ENCODE measurements around the gene PTPRM.

PTPRM gene

GRCh38 chr18:7567474-7568425, 634 bp downstream of the PTPRM start:
- DNase-seq (ENCODE audit: low read depth) = no peak

- no peak for DNase-seq (ENCODE audit: low read depth)
Measured at GRCh38 chr18:7568426-7568825, 1.3 kb downstream of the PTPRM start.

- DNase-seq (ENCODE audit: low read depth) = no peak
Measured at GRCh38 chr18:7571626-7572025, 4.5 kb downstream of the PTPRM start.

GRCh38 chr18:7572822-7573221, 5.7 kb downstream of the PTPRM start:
- no peak for DNase-seq (ENCODE audit: low read depth)

- no peak for DNase-seq (ENCODE audit: low read depth)
Measured at GRCh38 chr18:7575465-7576028, 8.4 kb downstream of the PTPRM start.

GRCh38 chr18:7576077-7576476, 9.0 kb downstream of the PTPRM start:
- no peak for DNase-seq (ENCODE audit: low read depth)

- DNase-seq (ENCODE audit: low read depth) = no peak
Measured at GRCh38 chr18:7576685-7577084, 9.6 kb downstream of the PTPRM start.

GRCh38 chr18:7577706-7578105, 10.6 kb downstream of the PTPRM start:
- DNase-seq (ENCODE audit: low read depth) = no peak

- DNase-seq (ENCODE audit: low read depth) = no peak
Measured at GRCh38 chr18:7579176-7579917, 12.2 kb downstream of the PTPRM start.

GRCh38 chr18:7579918-7580542, 12.9 kb downstream of the PTPRM start:
- DNase-seq (ENCODE audit: low read depth) = no peak

GRCh38 chr18:7584646-7585275, 17.6 kb downstream of the PTPRM start:
- no peak for DNase-seq (ENCODE audit: low read depth)

- DNase-seq (ENCODE audit: low read depth) = no peak
Measured at GRCh38 chr18:7585276-7585670, 18.2 kb downstream of the PTPRM start.

GRCh38 chr18:7586379-7586778, 19.3 kb downstream of the PTPRM start:
- no peak for DNase-seq (ENCODE audit: low read depth)

- no peak for DNase-seq (ENCODE audit: low read depth)
Measured at GRCh38 chr18:7590826-7591560, 23.9 kb downstream of the PTPRM start.

- DNase-seq (ENCODE audit: low read depth) = no peak
Measured at GRCh38 chr18:7592305-7593071, 25.4 kb downstream of the PTPRM start.

GRCh38 chr18:7593218-7593819, 26.2 kb downstream of the PTPRM start:
- DNase-seq (ENCODE audit: low read depth) = no peak

GRCh38 chr18:7596147-7596546, 29.0 kb downstream of the PTPRM start:
- no peak for DNase-seq (ENCODE audit: low read depth)

- no peak for DNase-seq (ENCODE audit: low read depth)
Measured at GRCh38 chr18:7597500-7597899, 30.4 kb downstream of the PTPRM start.

GRCh38 chr18:7598167-7599047, 31.3 kb downstream of the PTPRM start:
- no peak for DNase-seq (ENCODE audit: low read depth)
